NCI-H1930 (cell line): ENCODE data around the gene ING5.

Experiments
- DNase-seq, 2 experiments: peaks; one replicate each; lab custom pipeline; 2025; lab: John Stamatoyannopoulos, UW

The ING5 gene

DNA sequence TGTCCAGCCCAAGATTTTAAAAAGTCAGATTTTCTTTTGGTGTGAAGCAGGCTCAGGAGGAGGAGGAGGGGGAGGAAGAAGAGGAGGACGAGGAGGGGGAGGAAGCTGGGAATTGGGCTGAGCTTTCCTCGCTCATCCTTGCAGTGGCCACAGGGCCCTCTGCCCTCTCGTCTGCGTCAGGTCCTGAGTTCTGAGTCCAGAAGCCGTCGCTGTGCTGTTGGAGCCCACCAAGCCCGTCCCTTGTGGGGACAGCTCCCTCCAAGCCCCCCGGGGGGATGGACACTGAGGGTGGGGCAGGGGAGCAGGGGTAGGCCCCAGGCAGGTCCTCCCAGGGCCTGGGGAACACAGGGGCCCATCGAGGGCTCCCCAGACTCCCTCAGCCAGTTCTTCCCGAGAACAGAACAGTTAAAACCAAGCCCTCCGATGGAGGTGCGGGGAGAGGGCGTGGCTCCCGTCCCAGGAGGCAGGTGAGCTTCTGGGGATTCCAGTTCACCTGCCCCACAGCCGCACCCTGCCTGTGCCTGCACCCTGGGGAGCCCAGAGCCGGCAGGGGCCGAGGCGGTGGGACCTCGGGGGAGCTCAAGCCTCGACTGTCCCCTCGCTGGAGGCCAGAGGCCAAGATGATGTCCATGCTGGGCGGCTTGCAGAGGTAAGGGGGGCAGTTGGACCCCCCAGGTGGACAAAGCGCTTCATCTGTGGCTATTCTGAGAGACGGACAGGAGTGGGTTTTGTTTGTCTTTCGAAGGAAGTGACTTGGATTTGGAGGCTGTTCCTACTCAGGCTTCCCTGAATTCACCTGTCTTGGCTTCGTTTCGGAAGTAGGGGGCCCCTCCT, 74.7 kb downstream of the ING5 start, which contains the start of gene GAL3ST2:
Gene GAL3ST2, plus strand, starts transcription at position 487 of the 834 bp plus-strand sequence. Its CDS starts 134 bp downstream, at position 621.
- DNase-seq = no peak

DNA sequence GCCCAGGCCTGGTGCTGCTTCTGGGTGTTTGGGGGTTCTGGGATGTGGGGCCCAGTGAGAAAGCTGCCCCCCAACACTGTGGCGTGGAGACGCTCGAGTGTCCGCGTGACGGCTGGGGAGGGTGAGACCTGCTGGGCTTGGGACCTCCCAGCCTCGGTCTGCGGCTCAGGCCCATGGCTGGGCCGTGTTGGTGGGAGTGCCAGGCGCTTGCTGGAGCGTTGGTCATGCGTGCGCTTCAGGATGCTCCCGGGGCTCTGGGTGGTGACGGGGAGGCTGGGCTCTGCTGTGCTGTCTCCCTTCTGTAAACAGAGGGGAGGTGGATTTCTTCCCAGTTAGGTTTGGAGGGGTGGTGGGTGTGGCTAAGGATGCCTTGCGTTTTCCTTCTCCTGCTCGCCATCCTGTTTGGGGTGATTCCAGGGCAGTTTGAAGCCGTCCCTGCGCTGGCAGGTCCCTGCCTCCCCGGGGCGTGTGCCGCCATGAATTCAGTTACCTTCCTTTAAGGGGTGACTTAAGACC, 75.4 kb downstream of the ING5 start:
- DNase-seq = no peak

DNA sequence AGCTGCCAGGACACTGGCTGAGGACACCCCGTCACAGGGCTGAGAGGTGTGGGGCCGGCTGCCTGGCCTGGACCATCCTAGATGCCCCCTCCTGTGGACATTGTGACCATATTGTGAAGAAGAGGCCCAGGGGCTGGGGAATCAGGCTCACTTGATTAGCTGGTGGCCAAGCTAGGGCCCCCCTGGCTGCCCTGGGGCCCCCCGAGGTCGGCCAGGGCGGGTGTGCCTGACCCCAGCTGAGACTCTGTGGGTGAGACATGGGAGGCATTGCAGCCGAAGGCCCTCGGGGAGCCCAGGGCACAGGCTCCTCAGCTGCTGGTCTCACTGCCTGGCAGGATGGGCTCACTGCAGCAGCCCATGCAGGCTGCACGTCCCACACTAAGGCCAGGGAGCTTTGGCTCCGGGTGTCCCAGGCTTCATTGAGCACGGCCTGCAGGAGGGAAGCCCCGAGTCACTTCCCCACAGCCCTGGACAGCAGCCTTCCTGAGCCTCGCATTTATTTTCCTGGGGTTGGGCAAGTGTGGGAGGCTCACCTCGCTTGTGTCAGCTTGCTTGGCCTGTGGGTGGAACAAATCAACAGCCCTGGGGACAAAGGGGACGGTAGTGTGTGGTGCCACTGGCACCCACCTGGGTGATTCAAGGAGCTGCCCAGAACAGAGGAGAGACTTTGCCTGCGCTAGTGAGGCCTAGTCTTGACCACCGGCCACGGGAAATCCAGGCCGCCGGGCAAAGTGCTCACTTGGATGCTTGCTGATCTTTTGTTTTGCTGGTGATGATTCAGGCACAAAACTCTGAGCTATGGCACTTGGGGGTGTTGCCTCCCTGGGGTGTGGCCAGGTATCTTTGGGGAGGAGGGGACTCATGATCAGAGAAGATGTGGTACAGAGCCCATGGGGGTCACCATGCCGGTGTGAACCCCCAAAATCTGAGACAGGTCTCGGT, 76.1 kb downstream of the ING5 start:
- no peak for DNase-seq
